ENCODE results near the gene CSTB.

CSTB gene

DNA sequence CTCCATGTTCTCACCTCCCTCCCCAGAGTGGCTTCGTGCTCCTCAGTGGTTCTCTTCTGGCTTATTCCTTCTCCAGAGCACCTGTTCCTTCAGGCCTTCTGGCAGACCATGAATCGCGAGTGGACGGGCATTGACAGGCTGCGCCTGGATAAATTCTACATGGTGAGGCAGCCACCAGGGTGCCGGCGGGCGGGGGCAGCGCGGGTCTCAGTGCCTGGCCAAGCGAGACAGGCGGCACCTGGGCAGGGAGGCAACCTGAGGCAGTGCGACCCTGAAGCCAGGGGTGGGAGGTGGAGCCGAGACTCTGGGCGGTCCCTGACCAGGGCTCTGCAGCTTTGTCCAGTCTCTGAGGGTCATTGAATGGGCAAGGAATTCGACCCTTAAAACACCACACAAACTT, 17.1 kb upstream of the CSTB start:
- in situ Hi-C loops (cut with HindIII; ENCODE audit: low sequenced_read_pairs): no loop called here

DNA sequence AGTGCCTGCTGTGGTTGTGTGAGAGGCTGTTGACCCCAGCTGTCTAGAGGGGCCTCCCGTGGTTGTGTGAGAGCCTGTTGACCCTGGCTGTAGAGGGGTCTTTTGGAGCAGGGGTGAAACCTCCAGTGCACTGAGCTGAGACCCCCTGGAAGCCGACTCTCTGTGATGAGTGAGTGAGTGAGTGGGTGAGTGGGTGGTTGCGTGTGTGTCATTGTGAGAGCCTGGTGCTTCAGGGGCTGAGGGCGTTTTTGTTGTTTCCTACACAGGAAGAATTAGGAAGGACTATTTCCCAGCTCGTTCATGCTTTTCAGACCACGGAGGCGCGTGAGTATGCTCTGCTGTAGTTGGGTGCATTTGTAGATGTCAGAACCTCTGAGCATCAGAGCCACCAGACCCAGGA, 16.3 kb upstream of the CSTB start:
- in situ Hi-C loops (cut with HindIII; ENCODE audit: low sequenced_read_pairs): no loop called here

DNA sequence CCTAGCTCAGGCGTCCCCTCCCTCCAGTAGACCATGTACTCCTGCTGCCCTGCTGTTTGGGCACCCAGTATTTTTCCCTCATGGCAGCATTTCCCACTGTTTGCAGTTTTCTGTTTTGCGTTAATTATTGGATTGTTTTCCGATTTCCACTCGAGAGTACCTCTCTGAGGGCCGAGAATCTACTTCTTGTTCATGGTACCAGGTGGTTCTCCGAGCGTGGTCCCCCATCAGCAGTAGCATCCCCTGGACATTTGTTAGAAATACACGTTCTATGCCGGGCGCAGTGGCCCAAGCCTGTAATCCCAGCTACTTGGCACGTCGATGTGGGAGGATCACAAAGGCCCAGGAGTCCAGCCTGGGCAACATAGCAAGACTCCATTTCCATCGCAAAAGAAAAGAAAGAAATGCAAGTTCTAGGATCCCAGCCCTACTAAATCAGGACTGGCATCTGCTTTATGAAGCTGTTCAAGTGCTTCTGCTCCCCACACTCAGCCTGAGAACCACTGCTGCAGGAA, 14.0 kb upstream of the CSTB start:
- in situ Hi-C loops (cut with HindIII; ENCODE audit: low sequenced_read_pairs): no loop called here

DNA sequence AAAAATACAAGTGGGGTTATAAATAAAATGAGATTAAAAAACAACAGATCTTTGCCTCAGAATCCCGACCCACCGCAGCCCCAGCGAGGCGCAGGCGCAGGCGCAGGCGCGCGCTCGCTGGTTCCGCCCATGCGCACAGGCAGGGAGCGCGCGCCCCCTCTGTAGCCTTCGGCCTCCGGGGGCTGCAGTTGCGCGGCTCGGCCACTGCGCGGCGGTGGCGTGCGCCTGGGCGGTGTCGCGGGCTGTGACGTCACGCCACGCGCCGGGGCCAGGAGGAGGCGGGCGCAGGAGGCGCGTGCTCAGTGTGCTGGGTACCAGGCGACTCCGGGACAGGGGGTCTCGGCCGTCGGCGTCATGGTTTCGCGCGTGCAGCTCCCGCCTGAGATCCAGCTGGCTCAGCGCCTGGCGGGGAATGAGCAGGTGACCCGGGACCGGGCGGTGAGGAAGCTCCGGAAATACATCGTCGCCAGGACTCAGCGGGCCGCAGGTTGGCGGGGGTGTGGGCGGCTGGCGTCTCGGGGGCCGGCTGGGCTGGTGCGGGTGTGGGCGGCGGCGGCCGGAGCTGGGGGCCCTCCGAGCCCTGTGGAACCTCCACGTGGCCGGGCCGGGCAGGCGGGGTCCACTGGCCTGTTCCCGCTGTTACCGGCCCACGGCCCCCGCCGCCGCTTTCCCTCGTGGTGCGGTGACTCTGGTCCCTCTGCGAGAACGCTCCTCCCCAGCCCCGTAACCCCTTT, 13.3 kb upstream of the CSTB start, which contains the start of gene RRP1:
Gene RRP1 (plus strand): TSS at position 302 of the 734 bp plus-strand sequence. CDS start 53 bp downstream, at position 355.
- in situ Hi-C loops (cut with HindIII; ENCODE audit: low sequenced_read_pairs): no loop called here

DNA sequence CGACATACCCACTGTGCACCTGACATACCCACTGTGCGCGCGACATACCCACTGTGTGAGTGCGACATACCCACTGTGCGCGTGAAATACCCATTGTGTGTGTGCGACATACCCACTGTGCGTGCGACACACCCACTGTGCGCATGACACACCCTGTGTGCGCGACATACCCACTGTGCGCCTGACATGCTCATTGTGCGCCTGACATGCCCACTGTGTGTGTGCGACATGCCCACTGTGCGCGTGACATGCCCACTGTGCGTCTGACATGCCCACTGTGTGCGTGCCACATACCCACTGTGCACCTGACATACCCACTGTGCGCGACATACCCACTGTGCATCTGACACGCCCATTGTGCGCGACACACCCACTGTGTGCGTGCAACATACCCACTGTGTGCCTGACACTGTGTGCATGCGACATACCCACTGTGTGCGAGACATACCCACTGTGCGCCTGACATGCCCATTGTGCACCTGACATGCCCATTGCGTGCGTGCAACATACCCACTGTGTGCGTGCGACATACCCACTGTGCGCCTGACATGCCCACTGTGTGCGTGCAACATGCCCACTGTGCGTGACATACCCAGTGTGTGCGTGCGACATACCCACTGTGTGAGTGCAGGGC, 10.8 kb upstream of the CSTB start:
- in situ Hi-C loops (cut with HindIII; ENCODE audit: low sequenced_read_pairs): no loop called here

DNA sequence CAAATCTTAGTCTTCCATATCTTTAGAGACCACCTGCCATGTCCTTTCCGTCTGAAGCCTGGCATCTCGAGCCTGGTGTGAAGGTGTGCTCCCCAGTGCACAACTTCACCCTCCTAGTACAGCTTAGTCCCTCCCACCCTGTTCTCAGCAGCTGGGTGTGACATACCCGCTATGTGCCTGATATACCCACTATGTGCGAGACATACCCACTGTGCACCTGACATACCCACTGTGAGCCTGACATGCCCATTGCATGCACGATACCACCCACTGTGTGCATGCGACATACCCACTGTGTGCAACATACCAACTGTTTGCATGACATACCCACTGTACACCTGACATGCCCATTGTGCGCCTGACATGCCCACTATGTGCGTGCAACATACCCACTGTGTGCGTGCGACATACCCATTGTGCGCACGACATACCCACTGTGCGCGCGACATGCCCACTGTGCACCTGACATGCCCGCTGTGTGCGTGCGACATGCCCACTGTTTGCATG, 10.2 kb upstream of the CSTB start:
- in situ Hi-C loops (cut with HindIII; ENCODE audit: low sequenced_read_pairs): no loop called here

DNA sequence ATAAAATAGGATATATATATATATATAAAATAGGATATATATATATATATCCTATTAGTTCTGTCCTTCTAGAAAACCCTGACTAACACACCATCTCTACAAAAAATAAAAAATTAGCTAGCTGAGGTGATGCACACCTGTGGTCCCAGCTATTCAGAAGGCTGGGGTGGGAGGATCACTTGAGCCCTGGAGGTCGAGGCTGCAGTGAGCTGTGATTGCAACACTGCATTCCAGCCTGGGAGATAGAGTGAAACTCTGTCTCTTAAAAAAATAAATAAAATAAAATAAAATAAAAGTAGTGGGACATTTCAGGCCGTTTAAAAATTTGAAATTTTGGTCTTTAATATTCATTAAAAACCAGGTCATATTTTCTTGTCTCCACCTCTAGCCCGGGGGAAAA, 9.0 kb upstream of the CSTB start:
- in situ Hi-C loops (cut with HindIII; ENCODE audit: low sequenced_read_pairs): no loop called here

DNA sequence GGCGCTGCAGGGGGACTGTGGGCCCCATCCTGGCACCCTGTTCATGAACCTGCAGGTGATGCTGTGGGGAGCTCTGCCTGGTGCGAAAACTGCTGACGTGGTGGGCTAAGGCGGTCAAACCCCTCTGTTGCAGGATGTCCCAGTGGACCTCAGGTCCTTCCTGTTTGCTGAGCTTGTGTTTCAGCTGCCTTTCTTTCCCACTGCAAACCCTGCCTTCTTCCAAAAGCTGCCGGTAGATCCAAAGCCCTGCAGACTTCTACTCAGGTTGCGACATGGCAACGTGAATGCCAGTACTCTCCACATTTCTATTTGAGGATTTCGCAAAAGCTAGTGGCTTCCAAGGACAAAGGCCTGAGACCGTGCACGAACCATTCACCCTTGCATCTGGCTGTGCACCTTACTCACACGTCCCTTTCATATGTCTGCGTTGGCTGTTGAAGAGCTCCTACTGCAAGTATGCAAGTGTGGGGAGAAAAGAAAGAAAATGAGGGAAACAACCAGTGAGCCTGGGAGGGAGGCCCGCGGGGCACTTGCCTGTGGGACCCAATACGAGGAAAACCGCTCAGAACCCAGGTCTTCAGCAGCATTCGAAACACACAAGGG, 7.1 kb upstream of the CSTB start:
- in situ Hi-C loops (cut with HindIII; ENCODE audit: low sequenced_read_pairs): no loop called here

DNA sequence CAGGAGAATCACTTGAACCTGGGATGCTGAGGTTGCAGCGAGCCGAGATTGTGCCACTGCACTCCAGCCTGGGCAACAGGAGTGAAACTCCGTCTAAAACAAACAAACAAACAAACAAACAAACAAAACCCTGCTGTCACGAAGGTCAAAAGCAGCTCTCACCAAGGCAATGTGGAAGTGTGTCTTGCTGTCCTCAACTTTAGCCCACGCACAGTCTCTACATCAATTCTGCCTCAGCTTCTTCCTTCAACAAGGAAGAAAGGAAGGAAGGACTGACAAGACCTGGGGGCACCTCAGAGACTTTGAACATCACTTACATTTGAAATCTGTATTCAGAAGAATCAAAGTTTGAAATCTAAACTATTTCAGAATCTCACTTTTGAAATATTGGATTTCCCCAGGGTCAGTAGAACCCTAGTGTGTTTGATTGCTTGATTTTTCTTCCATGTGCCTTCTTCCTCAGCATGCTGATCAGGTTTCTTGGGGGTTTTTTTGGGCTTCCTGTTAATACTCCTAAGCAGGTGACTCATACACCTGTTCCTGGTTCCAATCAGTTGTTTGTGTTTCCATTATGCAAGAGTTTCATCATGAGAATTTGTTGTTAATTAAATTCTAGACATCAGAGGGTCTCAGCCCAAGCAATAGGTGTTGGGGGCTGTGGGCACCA, 6.5 kb upstream of the CSTB start:
- in situ Hi-C loops (cut with HindIII; ENCODE audit: low sequenced_read_pairs): no loop called here

DNA sequence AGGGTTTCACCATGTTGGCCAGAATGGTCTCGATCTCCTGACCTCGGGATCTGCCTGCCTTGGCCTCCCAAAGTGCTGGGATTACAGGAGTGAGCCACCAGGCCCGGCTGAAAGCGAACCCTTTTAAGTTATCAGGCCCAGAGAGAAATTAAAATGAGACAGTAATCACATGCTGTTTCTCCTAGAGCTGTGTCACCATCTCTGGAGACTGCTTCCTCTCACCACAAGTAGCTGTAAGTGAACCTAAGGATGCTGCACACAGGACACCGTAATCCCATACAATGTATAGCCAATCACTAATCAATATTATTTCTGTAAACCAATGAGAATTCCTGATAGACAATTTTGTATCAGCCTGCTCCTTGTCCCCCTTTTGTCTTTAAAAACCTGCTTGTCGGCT, 5.7 kb upstream of the CSTB start:
- in situ Hi-C loops (cut with HindIII; ENCODE audit: low sequenced_read_pairs): no loop called here

DNA sequence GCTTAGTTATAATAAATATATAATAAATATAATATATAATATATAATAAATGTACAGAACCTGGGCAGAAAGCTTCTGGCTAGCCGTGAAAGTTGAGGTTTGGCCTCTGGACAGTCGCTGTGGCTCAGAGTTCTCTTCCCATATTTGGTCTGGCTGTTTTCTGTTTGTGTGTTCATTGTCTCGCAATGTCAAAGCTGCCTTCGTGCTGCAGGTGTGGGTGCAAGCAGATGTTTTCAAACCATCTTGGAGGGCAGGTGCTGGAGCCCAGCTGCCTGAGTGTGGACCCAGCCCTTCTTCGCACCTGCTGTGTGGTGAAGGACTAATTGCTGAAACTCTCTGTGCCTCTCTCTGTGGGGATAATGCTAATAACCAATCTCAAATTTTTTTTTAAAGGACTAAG, 3.6 kb upstream of the CSTB start:
- in situ Hi-C loops (cut with HindIII; ENCODE audit: low sequenced_read_pairs): no loop called here

DNA sequence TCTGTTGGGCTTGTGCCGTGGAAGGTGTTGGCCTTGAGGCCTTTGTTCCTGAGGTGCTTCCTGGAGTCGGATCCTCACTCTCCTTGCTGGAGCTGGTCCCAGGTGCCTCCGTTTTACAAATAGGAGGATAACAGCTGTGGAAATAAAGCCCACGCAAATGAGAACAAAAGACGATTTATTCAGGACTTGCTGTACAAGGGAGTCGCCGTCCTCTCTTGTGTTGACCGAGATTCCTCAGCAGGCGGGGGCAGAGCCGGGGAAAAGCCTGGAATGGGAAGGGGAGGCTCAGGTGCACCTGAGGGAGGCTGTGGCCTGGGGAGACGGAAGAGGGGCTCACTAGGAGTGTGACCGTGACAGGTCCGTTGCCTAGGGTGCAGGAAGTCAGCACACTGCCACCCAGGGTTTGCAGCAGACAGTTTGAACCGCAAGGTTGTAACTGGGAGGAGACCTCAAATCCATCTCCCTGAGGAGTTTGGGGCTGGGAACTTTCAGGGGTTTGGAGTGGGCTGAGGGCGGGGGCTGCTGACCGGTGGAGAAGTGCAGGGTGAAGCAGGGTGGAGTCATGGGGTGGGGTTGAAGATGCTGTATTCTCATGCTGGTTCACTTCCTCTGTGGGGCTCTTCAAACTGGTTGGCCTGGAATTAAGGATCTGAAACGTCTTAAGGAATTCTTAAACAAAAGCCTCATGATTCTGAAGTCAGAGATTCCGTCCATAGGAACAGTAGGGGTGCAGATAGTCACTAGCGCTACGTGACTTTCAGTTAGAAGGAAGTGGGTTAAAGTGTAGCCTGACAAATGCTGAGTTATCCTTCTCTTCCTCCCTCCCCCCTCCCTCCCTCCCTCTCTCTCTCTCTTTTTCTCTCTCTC, 2.6 kb upstream of the CSTB start:
- in situ Hi-C loops (cut with HindIII; ENCODE audit: low sequenced_read_pairs): no loop called here

DNA sequence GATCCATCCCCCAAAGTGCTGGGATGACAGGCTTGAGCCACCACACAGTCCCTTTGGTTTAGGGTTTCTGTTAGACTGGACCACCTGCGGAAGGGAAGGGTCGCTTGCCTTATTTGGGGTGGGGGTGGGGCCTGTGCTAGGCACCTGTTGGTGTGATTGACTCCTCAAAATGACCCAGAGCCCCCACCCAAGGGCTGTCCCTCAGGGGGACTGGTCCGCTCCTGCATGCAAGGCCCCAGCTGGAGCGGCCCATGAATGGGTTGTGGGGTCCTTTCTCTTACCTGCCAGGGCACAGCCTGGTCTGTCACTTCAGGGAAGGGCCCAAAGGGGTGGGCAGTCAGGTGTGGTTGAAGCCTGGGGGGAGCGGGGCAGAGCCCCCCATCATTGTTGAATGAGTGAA, 1.8 kb upstream of the CSTB start:
- in situ Hi-C loops (cut with HindIII; ENCODE audit: low sequenced_read_pairs): no loop called here

DNA sequence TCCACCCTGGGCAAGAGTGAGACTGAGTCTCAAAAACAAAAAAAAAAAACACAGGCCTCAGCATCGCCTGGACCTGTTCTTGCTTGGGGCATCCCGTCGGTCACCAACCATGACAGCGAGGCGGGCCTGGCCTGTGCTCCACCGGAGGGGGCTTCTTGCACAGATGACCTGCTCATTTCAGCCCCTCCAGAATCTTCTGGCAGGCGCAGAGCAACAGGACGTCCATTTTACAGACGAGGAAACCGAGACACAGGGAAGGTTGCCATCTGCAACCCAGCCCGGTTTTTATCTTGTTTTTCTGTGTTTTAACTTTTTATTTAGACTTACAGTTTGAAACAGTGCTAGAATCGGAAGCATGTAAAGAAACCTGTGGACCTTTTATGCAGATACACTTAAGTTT, 918 bp downstream of the CSTB start:
- in situ Hi-C loops (cut with HindIII; ENCODE audit: low sequenced_read_pairs): no loop called here

DNA sequence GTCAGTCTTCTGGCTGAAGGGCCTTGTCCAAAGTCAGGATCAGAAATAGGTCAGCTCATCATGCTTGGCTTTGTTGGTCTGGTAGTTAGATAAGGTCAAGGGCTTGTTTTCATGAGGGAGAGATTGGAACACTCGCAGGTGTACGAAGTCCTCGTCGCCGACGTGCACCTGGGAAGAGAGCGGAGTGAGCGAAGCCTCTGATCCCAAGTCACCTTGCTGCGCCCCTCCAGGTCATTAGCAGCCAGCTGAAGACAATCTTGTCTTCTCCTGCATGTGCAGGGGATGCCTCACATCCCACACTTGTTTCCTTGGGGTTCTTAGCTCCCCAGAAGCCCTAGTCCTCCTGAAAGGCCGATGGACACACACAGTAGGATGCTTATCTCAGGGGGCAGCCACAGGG, 1.9 kb downstream of the CSTB start:
- in situ Hi-C loops (cut with HindIII; ENCODE audit: low sequenced_read_pairs): no loop called here

DNA sequence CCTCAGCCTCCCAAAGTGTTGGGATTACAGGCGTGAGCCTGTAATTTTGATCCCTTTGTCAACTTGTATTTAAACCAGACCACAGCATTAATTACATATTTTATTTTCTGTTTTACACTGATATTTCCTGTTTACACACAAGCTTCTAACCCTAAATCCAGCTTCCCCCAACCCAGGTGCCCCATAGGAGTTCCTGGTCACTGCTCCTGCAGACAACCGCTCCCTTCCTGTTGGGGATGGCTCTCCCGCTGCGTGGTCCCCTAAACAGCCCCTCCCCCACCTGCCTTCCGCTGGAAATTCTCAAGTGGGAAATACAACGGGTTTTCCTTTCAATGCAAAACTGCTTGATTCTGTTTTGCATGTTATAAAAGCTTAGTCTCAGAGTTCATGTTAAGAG, 3.7 kb downstream of the CSTB start:
- in situ Hi-C loops (cut with HindIII; ENCODE audit: low sequenced_read_pairs): no loop called here

DNA sequence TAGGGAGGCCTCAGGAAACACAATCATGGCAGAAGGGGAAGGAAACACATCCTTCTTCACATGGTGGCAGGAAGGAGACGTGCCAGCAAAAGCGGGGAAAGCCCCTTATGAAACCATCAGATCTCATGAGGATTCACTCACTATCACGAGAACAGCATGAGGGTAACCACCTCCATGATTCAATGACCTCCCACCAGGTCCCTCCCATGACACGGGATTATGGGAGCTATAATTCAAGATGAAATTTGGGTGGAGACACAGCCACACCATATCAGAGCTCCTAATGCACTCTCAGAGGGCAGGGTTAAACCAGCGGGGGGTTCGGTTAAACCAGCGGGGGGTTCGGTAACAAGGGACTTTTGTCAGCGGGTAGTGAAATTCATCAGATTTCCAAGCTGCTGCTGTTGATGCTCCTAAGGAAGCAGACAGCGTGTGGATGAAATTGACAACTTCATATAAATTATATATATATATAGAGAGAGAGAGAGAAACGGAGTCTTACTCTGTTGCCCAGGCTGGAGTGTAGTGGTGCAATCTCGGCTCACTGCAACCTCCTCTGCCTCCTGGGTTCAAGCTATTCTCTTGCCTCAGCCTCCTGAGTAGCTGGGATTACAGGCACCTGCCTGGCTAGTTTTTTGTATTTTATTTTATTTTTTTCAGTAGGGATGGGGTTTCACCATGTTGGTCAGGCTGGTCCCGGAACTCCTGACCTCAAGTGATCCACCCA, 4.2 kb downstream of the CSTB start:
- in situ Hi-C loops (cut with HindIII; ENCODE audit: low sequenced_read_pairs): no loop called here

DNA sequence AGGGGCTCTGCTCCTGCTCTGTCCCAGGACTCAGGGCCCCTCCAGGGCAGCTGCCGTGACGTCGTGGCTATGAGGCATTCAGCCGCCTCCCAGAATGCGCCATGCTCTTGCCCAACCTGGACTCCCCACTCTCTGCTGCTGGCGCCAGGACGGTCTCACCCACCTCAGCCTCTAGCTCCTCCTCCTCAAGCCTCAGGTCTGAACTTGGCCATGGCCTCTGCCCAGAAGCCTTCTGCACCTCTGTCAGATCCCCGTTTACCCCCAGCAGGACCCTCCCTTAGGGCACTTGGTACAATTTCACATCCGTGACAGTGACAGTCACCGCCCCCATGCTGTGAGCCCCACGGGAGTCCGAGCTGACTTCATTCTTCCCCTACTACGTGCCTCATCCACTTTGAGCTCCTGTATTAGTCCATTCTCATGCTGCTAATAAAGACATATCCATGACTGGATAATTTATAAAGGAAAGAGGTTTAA, 4.9 kb downstream of the CSTB start:
- in situ Hi-C loops (cut with HindIII; ENCODE audit: low sequenced_read_pairs): no loop called here

DNA sequence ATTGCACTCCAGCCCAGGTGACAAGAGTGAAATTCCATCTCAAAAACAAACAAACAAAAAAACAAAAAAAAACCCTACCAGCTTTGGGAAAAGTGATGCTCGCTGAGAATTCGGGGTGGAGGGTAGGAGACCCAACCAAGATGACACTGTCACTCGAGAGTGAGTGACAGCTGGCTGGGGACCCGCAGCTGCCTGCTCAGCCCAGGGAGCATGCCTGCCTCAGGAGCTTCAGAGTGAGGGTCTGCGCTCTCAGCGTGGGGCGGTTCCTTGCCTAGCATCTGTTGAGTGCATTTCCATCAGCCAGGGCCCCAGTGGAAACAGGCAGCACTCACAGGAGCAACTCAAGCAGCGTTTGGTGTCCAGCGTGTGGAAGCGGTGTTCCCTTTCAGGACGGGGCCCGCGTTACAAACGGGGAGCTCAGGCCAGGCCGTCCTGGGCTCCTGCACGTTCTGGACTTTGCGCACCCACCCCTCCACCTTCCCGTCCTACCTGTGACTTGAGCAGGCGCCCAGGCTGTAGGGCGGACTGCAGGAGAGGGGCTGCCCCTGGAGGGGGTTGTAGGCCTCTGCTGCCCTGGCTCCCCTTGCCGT, 5.9 kb downstream of the CSTB start:
- in situ Hi-C loops (cut with HindIII; ENCODE audit: low sequenced_read_pairs): no loop called here
